HG03558 (cell line): ENCODE results near the gene RSPRY1.
"Not testable (repeated sequence)": the region's sequence is repeated elsewhere in the genome, so short reads cannot be mapped to it uniquely, and the experiment has no call there.

Experiments
- ATAC-seq: cut with Tn5 transposase; IDR thresholded peaks from one replicate; pipeline ENCODE4 v1.9.1; 2021; ENCODE audit warnings: moderate number of reproducible peaks; ENCODE audit not compliant: unreplicated experiment; ENCODE audit errors: extremely low read depth

RSPRY1 gene

GRCh38 chr16:57185446-57185944, 634 bp upstream of the RSPRY1 start:
- ATAC-seq = peak; percentile 16

- no peak for ATAC-seq
Measured at GRCh38 chr16:57186872-57187854, 1.0 kb downstream of the RSPRY1 start.

- not testable (repeated sequence) for ATAC-seq
Measured at GRCh38 chr16:57187902-57188710, 2.0 kb downstream of the RSPRY1 start.

GRCh38 chr16:57188711-57189002, 2.5 kb downstream of the RSPRY1 start:
- no peak for ATAC-seq

GRCh38 chr16:57189527-57189926, 3.4 kb downstream of the RSPRY1 start:
- not testable (repeated sequence) for ATAC-seq

- no peak for ATAC-seq
Measured at GRCh38 chr16:57190136-57190535, 4.0 kb downstream of the RSPRY1 start.

- no peak for ATAC-seq
Measured at GRCh38 chr16:57191056-57191571, 5.0 kb downstream of the RSPRY1 start.

- no peak for ATAC-seq
Measured at GRCh38 chr16:57192146-57192545, 6.0 kb downstream of the RSPRY1 start.

- ATAC-seq = no peak
Measured at GRCh38 chr16:57192720-57193486, 6.8 kb downstream of the RSPRY1 start.

GRCh38 chr16:57194512-57194911, 8.4 kb downstream of the RSPRY1 start:
- ATAC-seq = no peak

- no peak for ATAC-seq
Measured at GRCh38 chr16:57196286-57196685, 10.2 kb downstream of the RSPRY1 start.

- ATAC-seq = no peak
Measured at GRCh38 chr16:57196753-57197152, 10.6 kb downstream of the RSPRY1 start.

GRCh38 chr16:57200321-57200720, 14.2 kb downstream of the RSPRY1 start:
- not testable (repeated sequence) for ATAC-seq

GRCh38 chr16:57200926-57201325, 14.8 kb downstream of the RSPRY1 start:
- not testable (repeated sequence) for ATAC-seq

GRCh38 chr16:57202095-57202886, 16.2 kb downstream of the RSPRY1 start:
- no peak for ATAC-seq

- no peak for ATAC-seq
Measured at GRCh38 chr16:57203451-57203850, 17.3 kb downstream of the RSPRY1 start.

GRCh38 chr16:57204675-57205074, 18.5 kb downstream of the RSPRY1 start:
- ATAC-seq = no peak

- no peak for ATAC-seq
Measured at GRCh38 chr16:57208926-57209325, 22.8 kb downstream of the RSPRY1 start.

GRCh38 chr16:57209780-57210179, 23.7 kb downstream of the RSPRY1 start:
- no peak for ATAC-seq
